Pons (tissue), 1 donor: Measurements from ENCODE around the gene JOSD2.

ENCODE experiments used
- DNase-seq: peaks from one replicate; pipeline ENCODE4 v3.0.0-alpha.2; 2016; ENCODE audit warnings: low spot score

The JOSD2 gene

DNA sequence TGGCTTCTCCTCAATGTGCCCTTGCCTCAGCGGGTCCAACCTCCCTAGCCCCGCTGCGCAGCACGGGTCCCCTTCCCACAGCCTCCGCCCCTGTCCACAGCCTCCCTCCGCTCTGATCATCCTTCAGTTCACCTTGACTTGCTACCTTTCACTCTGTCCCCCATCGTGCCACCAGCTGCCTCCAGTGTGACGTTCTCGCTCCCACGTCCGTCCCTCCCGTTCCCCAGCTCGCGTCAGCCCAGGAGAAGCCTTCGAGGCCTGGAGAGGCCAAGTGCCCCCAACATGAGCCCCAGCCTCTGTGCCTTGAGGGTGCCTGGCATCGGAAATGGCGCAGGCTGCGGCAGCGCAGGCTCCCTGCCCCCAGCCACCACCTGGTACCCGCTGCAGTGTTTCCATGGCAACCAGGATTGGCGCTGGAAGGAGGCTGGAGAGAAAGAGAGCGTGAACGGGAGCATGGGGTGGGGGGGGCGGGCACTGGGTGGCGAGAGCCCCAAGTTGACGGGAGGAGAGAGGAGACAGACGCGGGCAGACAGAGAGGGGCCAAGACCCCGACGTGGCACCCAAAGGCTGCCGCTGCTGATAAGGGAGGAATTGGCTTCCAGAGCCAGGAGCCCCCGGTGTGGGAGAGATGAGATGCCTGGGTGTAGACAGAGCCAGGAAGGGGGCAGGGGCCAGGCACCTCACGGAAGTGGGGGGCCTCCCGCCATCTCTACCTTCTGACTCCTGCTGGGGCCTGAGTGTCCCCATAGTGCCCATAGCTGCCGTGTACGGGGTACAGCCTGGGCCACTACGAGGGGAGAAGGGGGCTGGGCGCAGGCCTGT lies 3.6 kb upstream of the JOSD2 start:
- peak; percentile 81 for DNase-seq

DNA sequence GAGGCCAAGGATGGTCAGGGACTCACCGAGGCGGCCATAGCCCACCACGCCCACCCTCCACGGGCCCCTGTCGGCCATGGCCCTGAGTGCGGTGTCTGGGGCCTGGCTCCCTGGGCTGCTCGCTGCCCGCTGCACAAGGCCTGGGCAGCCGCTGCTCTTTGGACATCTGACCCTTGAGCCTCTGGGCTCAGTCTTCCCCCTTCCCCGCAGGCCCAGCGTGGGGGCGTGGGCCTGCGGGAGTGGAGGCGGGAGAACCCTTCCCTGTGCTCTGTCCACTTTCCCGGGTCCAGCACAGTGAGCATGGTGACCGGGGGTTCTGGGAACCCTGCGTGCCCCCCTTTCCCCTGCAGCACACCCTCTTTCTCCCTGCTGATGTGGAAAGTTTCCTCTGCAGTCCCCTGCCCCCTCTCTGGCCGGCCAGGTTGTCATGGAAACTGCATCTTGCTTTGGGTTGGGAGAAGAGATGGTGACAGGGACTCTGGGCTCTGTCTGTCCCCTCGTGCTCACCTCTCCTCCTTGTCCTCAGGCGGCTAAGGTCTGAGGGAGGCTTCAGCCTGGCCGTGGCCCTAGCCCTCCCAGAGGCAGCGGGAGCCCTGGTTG lies 2.9 kb upstream of the JOSD2 start, which contains the start of gene ASPDH:
TSS of gene ASPDH (minus strand) at position 168 of the 600 bp plus-strand sequence. CDS start at position 78, 90 bp downstream.
- no peak for DNase-seq

GRCh38 chr19:50512999-50513745 lies 2.2 kb upstream of the JOSD2 start:
- no peak for DNase-seq

GRCh38 chr19:50512112-50512998 lies 1.4 kb upstream of the JOSD2 start:
- no peak for DNase-seq

DNA sequence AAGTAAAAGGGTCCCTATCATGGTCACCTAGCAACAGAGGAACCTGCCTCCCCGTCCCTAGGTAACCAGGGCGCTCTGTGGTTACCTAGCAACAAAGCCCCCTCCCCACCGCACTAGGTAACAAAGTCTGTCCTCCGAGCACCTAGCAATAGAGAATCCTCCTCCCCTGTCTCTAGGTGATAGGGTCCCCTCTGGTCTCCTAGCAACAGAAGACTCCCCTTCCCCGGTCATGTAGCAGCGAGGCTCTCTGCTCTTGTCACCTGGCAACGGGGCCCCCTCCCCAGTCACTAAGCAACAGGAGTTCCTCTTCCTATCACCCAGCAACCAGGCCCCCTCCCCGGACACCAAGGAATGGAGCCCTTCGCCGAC lies 307 bp downstream of the JOSD2 start:
- DNase-seq, result peak; percentile 77

- no peak for DNase-seq
These were observed 795 bp downstream of the JOSD2 start for GRCh38 chr19:50510121-50510670.

GRCh38 chr19:50509366-50509765 lies 1.6 kb downstream of the JOSD2 start:
- no peak for DNase-seq

DNA sequence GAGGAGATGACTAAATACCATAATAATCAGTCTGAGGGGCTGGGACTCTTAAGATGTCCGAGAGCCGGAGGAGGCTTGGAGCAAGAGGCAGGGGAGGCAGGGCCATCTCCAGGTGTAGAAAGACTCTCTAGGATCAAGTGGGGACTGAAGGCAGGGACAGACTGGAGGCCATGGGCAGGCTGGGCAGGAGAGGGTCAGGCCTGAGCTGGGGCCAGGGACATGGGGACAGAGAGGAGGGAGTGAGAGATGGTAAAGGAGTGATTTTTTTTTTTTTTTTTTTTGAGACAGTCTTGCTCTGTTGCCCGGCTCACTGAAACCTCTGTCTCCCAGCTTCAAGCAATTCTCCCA lies 2.2 kb downstream of the JOSD2 start:
- DNase-seq, result no peak

GRCh38 chr19:50507376-50507775 lies 3.6 kb downstream of the JOSD2 start:
- no peak for DNase-seq

GRCh38 chr19:50506700-50507099 lies 4.3 kb downstream of the JOSD2 start:
- DNase-seq, result no peak

GRCh38 chr19:50505856-50506611 lies 5.0 kb downstream of the JOSD2 start:
- DNase-seq, result no peak

GRCh38 chr19:50501568-50502475 lies 9.2 kb downstream of the JOSD2 start:
- DNase-seq, result no peak

- DNase-seq, result no peak
These were observed 9.8 kb downstream of the JOSD2 start for GRCh38 chr19:50501186-50501567.

DNA sequence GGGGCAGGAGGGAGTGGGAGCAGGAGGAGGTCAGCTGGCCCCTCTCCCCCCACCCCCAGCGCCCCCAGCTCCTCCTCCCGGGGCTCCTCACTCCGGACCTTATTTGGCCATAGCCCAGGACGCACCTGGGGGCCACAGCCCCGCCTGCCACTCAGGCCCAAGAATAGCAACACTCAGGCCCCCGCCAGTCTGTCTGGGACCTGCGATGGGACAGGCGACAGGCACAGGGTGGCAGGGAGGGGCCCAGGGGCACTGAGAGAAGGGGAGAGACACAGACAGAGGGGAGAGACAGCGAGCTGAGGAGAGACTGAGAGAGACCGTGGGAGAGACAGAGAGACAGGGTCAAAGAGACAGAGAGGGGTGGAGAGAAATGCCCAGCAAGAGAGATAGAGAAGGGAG lies 10.2 kb downstream of the JOSD2 start:
- no peak for DNase-seq

GRCh38 chr19:50500060-50500752 lies 10.8 kb downstream of the JOSD2 start:
- no peak for DNase-seq

GRCh38 chr19:50498219-50499056 lies 12.6 kb downstream of the JOSD2 start:
- no peak for DNase-seq

DNA sequence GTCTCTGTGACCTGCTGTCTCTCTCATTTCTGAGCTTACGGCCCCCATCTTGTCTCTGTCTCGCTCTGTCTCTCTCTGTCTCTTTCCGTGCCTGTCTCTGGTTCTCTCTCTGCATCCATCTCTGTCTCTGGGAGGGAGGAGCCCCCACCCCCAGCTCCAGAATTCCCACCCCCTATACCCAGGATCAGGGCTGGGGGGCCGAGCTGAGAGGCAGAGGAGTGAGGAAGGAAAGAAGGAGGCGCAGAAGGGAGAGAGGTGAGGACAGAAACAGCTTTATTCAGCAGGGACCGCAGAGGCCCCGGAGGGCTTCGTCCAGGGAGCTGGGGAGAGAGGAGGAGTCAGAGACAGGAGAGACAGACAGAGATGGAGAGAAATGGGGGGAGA lies 14.0 kb downstream of the JOSD2 start:
- no peak for DNase-seq
